HTR-8/SVneo (cell line): ENCODE data around the gene RHBDD3.

Source experiments
- DNase-seq: peaks from one replicate; pipeline ENCODE4 v3.0.0; 2011; ENCODE audit warnings: low spot score, mixed read lengths; ENCODE audit not compliant: insufficient read length
- FAIRE-seq: peaks from 2 replicates; lab custom pipeline; 2011; peaks lifted over from hg19 to GRCh38; lab: Jason Lieb, UNC

Gene RHBDD3

DNA sequence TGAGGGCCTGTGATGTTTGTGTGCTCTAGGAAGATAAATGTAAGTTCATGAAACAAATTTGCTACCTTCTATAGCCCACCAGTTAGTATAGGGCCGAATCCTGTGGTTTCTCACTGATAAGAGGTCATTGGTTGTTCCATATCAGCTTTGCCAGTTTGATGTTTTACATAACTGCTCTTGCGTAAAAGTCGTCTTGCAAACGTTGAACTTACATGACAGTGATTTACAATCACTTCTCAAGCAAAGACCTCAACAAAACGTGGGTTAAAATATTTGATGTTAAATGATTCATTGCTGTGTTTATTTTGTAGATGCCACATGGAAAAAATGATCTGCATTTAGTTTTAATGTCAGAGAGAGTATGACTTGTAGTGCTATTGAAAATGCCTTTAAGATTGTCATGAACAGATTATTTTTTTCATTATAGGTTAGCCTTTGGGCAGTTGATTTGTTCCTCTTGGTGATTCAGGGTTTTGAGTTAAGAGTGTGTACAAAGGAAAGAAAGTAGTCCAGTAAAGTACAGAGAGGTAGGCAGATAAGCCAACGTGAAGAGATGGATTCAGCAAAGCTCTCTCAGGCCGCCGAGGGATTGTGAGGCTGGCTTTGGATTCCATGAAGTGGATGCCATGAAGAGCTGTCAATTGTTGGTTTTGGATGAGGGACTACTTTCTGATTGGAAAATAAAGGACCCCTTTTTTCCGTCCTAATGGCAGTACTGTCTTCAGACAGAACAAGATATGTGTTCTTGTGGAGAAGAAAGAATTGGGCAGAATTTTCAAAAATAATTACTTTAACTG, 2.9 kb upstream of the RHBDD3 start:
- DNase-seq (no peak), FAIRE-seq (no peak)

GRCh38 chr22:29269731-29270474, 2.1 kb upstream of the RHBDD3 start:
- FAIRE-seq (no peak), DNase-seq (no peak)

DNA sequence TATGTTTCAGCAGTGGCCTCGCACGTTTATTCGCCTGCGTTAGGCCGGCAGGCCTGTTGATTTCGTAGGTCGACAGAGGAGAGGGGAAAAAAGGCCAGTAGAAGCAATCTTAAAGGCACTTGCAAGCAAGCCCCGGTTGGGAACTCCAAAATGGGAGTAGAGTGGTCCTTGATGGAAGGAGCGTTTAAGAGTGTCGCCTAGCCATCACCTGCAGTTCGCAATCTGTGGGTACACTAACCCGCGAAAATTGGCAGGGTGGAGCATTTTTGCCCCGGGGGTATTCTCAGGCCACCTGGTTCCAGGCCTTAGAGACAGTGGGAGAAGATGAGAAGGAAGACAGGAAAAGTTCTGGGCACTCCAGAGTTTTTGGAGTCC, 1.4 kb upstream of the RHBDD3 start:
- FAIRE-seq, result no peak
- no peak for DNase-seq

GRCh38 chr22:29268511-29269229, 889 bp upstream of the RHBDD3 start:
- DNase-seq (no peak), FAIRE-seq (no peak)

- DNase-seq (no peak), FAIRE-seq (no peak)
These were observed 321 bp downstream of the RHBDD3 start for GRCh38 chr22:29267462-29267857.

DNA sequence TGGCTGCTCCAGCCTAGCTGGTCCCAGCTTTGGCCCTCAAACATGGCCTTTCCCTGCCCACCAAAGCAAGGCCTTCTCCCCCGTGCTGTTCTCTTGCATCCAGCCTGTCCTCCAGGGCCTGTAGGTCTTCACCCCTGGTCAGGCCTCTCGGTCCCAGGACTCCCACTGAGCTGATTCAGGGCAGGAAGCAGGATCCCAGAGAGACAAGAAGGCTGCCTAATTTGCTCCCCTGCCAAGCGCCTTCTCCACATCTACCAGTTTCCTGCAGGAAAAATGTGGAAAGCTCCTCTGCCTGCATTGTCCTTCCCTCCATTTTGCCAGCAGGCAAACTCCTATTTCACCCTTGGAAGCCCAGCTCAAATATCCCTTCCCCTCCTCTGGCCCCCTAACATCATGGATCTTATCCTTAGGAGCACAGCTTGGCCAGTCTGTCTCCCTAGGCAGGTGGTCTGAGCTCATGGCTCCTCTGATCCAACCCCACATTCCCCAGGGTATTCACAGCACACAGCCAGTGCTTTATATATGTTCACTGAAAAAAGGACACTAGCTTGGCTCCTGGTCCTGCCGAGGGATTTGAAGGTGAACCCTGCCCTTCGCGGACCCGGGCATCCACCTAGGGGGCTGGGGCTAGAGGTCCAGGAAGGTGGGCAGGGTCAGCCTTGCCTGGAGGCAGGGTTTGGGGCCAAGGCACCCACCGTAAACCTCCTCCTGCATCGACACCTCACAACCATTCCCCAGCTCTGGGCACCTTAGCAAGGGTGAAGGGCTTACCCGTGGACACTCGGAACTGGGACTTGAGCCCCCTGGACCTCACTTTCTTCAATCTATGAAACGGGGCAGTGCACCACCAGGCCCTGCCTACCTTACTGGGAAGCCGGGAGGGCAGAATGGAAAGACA, 968 bp downstream of the RHBDD3 start:
- DNase-seq (no peak), FAIRE-seq (no peak)

DNA sequence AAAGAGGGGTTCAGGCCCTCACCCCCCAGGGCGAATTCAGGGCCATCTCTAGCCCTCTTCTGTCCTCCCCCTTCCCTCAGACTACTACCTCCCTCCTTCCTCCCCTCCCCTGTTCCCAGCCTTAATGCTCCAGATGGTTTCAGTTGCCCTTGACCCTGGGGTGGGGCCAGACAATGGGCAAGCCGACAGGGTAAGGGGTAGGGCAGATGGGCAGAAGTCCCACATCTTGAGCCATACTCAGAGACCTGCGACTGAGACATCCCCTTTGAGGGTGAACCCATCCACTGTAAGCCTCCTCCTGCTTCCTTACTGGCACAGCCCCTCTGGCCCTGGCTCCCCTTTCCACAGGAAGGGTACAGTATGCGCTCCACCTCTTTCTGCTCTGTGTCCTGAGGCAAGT, 1.9 kb downstream of the RHBDD3 start:
- FAIRE-seq, result no peak
- DNase-seq, result no peak

- FAIRE-seq, result no peak
- DNase-seq, result no peak
These were observed 2.5 kb downstream of the RHBDD3 start for GRCh38 chr22:29265305-29265704.

DNA sequence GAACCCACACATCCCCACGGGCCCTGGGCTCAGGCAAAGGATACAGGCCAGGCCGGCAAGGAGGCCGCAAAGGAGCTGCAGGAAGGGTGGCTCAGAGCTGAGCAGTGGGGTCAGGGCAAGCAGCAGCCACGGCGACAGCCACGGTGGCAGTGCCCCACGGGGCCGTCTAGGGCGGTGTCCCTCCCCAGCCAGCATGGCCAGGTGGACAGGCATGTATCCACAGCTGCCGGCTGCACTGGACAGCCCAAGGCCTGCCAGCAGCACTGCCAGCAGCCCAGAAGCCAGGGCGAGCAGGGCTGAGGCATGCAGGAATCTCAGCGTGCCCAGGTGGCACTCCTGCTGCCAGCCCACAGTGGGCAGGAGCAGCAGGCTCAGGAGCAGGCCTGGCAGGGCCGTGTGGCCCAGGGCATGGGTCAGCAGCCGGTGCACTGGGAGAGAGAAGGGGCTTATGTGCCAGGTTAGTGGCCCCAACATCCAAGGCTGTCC, 3.9 kb downstream of the RHBDD3 start:
- no peak for FAIRE-seq
- DNase-seq, result no peak

DNA sequence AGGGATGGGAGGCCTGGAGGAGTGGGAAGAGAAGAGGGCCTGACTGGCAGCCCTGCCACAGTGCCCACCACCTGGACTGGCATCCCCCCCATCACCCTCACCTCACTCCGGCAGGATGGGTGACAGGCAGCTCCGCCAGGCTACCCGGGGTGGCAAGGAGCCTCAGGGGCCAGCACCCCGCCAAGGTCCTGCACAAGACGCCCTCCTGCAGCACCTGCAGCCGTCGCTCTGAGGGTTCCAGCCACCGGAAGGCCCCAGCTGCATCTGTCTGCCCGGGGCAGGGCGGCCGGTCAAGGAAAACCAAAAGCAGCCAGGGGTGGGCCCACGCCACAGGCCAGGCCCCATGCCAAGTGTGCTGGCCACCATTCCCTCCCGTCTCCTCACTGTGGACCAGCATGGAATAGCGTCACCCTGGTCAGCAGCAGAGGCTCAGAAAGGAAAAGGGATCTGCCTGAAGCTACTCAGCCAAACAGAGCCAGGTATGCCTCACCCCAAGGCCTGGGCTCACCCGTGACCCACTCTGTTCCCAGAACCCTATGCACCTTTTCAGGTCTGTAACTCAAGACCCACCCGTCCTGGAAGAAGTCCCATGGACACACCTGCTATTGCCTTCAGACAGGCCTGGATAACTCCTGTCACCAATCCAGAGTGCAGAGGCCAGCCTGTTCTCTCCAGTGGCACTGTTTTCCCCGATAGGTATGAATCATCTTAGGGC, 7.0 kb downstream of the RHBDD3 start:
- FAIRE-seq (no peak), DNase-seq (no peak)

- FAIRE-seq, result no peak
- DNase-seq, result no peak
These were observed 7.7 kb downstream of the RHBDD3 start for GRCh38 chr22:29260031-29260560.

- DNase-seq (no peak), FAIRE-seq (no peak)
These were observed 8.4 kb downstream of the RHBDD3 start for GRCh38 chr22:29259253-29259899.

DNA sequence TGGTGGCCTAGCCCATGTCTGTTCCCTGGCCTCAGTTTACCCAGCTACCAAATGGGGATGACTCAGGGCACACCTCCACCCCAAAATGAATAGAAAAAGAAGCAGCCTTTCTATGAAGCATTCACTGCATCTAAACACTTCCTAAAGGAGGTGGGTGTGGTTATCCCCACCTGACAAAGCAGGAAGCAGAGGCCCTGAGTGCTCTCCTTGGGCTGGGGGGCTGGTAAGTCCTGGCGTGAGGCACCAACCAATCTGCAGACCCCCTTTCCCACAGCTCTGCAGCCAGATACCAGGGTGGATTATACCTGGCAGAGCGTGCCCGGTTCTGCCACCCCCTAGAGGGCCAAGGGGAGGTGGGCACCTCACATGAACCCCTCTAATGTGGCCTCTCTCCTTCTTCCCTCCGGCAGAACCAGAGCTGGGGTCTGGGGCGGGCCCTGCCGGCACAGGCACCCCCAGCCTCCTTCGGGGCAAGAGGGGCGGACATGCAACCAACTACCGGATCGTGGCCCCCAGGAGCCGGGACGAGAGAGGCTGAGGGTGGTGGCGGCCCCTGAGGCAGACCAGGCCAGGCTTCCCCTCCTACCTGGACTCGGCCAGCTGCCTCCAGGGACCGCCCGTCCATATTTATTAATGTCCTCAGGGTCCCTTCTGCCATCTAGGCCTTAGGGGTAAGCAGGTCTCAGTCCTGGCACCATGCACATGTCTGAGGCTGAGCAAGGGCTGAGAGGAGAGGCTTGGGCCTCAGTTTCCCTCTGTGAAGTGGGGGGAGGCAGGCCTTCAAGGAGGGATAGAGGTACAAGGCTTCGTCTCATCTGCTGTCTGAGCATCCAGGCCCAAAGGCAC, 9.2 kb downstream of the RHBDD3 start:
- DNase-seq (no peak), FAIRE-seq (no peak)

- DNase-seq (no peak), FAIRE-seq (no peak)
These were observed 10.0 kb downstream of the RHBDD3 start for GRCh38 chr22:29257751-29258181.

GRCh38 chr22:29256606-29257325, 11.0 kb downstream of the RHBDD3 start:
- no peak for DNase-seq
- FAIRE-seq, result no peak

- FAIRE-seq (no peak), DNase-seq (no peak)
These were observed 12.6 kb downstream of the RHBDD3 start for GRCh38 chr22:29255064-29255621.

- DNase-seq (no peak), FAIRE-seq (no peak)
These were observed 13.5 kb downstream of the RHBDD3 start for GRCh38 chr22:29254286-29254660.
